ENCODE data around the gene RPUSD1. TPM values are rescaled to one million over a fixed set of nuclear protein-coding genes. Genes with fewer than 3 reads are reported as not detected.
"Not testable (repeated sequence)": the region's sequence is repeated elsewhere in the genome, so short reads cannot be mapped to it uniquely, and the experiment has no call there.

The RPUSD1 gene
- total and polyA plus RNA-seq, 8 donors, result 8.6 to 21.0 (median 12.1) TPM

DNA sequence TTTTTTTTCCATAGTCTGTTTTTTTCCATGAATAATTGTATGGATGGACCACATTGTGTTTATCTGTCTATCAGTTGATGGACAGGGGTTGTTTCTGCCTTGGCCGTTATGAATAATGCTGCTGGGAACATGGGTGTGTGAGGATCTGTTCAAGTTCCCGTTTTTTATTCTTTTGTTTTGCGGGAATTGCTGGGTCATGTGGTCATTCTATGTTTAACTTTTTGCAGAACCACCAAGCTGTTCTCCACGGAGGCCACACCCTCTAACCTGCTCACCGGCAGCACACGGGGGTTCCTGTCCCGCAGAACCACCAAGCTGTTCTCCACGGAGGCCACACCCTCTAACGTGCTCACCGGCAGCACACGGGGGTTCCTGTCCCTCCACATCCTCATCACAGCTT, 33.5 kb downstream of the RPUSD1 start:
- TF ChIP-seq, protein P1, sequence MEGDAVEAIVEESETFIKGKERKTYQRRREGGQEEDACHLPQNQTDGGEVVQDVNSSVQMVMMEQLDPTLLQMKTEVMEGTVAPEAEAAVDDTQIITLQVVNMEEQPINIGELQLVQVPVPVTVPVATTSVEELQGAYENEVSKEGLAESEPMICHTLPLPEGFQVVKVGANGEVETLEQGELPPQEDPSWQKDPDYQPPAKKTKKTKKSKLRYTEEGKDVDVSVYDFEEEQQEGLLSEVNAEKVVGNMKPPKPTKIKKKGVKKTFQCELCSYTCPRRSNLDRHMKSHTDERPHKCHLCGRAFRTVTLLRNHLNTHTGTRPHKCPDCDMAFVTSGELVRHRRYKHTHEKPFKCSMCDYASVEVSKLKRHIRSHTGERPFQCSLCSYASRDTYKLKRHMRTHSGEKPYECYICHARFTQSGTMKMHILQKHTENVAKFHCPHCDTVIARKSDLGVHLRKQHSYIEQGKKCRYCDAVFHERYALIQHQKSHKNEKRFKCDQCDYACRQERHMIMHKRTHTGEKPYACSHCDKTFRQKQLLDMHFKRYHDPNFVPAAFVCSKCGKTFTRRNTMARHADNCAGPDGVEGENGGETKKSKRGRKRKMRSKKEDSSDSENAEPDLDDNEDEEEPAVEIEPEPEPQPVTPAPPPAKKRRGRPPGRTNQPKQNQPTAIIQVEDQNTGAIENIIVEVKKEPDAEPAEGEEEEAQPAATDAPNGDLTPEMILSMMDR (IDR thresholded peaks at IDR 0.05), result no peak
- no peak for DNase-seq
- H3K27me3 ChIP-seq, result peaks cover 0 to 28% of the 10 kb centered on the region in 2 donors
- H3K4me3 ChIP-seq, result no peak overlapping the region
- H3K36me3 ChIP-seq, result no peaks in the 10 kb centered on the region
- ATAC-seq, result peak; percentile 15
- H3K27ac ChIP-seq, result peak overlapping the region in 1 of 2 donors; percentile 30
- peaks cover 0 to 14% of the 10 kb centered on the region in 2 donors for H3K4me1 ChIP-seq
- H3K9me3 ChIP-seq, result no peaks in the 10 kb centered on the region
- intact Hi-C loops (cut with DNase I), result no loop called here

DNA sequence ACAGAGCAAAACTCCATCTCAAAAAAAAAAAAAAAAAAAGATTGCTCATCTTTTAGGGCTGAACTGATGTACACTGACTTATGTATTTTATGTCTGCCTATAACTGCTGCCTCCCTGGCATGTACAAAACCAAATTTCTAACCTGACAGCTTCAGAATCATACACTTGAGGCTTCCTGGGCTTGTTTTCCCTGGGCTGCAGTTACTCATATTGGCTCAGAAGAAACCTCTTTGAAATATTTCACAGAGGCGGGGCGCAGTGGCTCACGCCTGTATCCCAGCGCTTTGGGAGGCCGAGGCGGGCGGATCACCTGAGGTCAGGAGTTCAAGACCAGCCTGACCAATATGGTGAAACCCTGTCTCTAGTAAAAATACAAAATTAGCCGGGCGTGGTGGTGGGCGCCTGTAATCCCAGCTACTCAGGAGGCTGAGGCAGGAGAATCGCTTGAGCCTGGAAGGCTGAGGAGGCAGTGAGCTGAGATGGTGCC, 34.0 kb downstream of the RPUSD1 start:
- H3K9me3 ChIP-seq; H3K36me3 ChIP-seq; ATAC-seq; DNase-seq; H3K4me3 ChIP-seq; intact Hi-C loops (cut with DNase I): not testable (repeated sequence)
- peak overlapping the region in 1 of 2 donors; percentile 30 for H3K27ac ChIP-seq
- peaks cover 0 to 14% of the 10 kb centered on the region in 2 donors for H3K4me1 ChIP-seq
- H3K27me3 ChIP-seq, result peaks cover 0 to 28% of the 10 kb centered on the region in 2 donors

GRCh38 chr16:752007-752312, 36.2 kb downstream of the RPUSD1 start:
- TF ChIP-seq, protein P1 (IDR thresholded peaks at IDR 0.05), result no peak
- Histone ChIP-seq H3K27ac (no peak overlapping the region), H3K4me3 (no peak overlapping the region), H3K27me3 (peaks cover 0 to 28% of the 10 kb centered on the region in 2 donors), H3K9me3 (no peaks in the 10 kb centered on the region), H3K4me1 (peaks cover 0 to 14% of the 10 kb centered on the region in 2 donors), H3K36me3 (no peaks in the 10 kb centered on the region)
- intact Hi-C loops (cut with DNase I), result no loop called here
- no peak for DNase-seq
- ATAC-seq, result no peak

- TF ChIP-seq, protein P1 (IDR thresholded peaks at IDR 0.05), result no peak
- Histone ChIP-seq H3K27me3 (peaks cover 0 to 28% of the 10 kb centered on the region in 2 donors), H3K4me1 (peaks cover 0 to 14% of the 10 kb centered on the region in 2 donors), H3K36me3 (no peaks in the 10 kb centered on the region), H3K4me3 (no peak overlapping the region), H3K9me3 (no peaks in the 10 kb centered on the region), H3K27ac (no peak overlapping the region)
- intact Hi-C loops (cut with DNase I), result no loop called here
- ATAC-seq (peak; percentile 67), DNase-seq (peak in 1 of 4 donors; percentile 78)
Measured at GRCh38 chr16:751152-752006, 36.8 kb downstream of the RPUSD1 start.

DNA sequence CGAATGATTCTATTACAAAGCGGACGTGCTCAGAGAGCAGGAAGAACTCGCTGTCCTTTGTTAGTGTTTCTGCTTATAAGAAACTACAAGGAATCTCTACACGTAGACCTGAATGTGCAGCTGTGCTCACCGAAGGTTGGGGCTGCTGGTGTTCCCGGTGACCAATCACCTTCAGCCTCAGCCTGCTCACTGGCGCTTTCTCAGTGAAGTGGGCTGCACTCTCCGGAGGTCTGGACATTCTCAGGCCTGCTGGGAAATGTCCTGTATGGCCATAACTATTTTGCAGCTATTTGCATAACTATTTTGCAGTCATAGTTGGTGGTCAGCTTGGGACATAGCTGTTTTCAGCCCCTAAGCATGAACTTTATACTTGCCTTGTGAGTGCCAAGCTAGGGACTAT, 37.7 kb downstream of the RPUSD1 start:
- H3K4me3 ChIP-seq, result no peak overlapping the region
- TF ChIP-seq, protein P1 (IDR thresholded peaks at IDR 0.05), result no peak
- peaks cover 0 to 14% of the 10 kb centered on the region in 2 donors for H3K4me1 ChIP-seq
- H3K27ac ChIP-seq, result no peak overlapping the region
- no peak for ATAC-seq
- no peaks in the 10 kb centered on the region for H3K36me3 ChIP-seq
- no peak for DNase-seq
- no peaks in the 10 kb centered on the region for H3K9me3 ChIP-seq
- peaks cover 0 to 30% of the 10 kb centered on the region in 2 donors for H3K27me3 ChIP-seq
- intact Hi-C loops (cut with DNase I), result no loop called here
